T-helper 9 cell (primary cell): ENCODE measurements around the gene PALD1.
"Not testable (repeated sequence)": the region's sequence is repeated elsewhere in the genome, so short reads cannot be mapped to it uniquely, and the experiment has no call there.

Experiments used
- DNase-seq: peaks from one replicate; pipeline ENCODE4 v3.0.0-alpha.2; 2020

Gene PALD1

GRCh38 chr10:70575874-70576802 lies 97.6 kb downstream of the PALD1 start:
- no peak for DNase-seq

- DNase-seq = no peak
Measured at GRCh38 chr10:70576803-70577517, 98.4 kb downstream of the PALD1 start.

- peak; percentile 25 for DNase-seq
Measured at GRCh38 chr10:70578371-70578947, 99.9 kb downstream of the PALD1 start.

GRCh38 chr10:70579234-70580002 lies 100.9 kb downstream of the PALD1 start:
- DNase-seq = no peak

- not testable (repeated sequence) for DNase-seq
Measured at GRCh38 chr10:70581176-70581575, 102.6 kb downstream of the PALD1 start.

- no peak for DNase-seq
Measured at GRCh38 chr10:70582793-70583668, 104.5 kb downstream of the PALD1 start.

DNA sequence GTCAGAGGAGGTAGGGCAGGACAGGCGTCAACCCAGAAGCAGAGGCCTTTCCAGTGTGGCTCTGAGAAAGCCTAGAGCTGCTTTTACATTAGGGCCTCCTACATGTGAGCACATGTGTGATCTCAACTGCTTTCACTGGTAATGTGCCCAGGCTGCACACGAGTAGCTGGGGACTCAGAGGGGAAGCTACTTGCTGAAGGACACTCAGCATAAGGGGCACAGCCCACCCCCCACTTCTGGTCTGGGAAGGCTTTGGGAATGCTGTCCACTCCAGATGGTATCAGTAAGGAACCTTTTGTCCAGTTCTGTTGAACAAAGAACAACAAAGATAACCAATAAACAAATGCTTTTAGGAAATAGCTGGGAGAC lies 105.1 kb downstream of the PALD1 start:
- DNase-seq = no peak

DNA sequence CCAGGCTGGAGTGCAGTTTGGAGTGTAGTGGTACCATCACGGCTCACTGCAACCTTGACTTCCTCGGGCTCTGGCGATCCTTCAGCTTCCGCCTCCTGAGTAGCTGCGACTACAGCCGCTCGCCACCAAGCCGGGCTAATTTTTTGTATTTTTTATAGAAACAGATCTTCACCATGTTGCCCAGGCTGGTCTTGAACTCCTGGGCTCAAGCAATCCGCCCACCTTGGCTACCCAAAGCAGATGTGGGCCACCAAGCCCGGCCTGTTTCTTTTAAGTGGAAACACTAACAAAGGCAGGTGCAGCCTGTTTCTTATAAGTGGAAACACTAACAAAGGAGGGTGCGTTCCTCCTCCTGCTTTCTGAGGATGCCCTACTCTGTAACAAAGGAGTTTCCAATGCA lies 105.8 kb downstream of the PALD1 start:
- DNase-seq = no peak

GRCh38 chr10:70584909-70585544 lies 106.5 kb downstream of the PALD1 start:
- DNase-seq = no peak

DNA sequence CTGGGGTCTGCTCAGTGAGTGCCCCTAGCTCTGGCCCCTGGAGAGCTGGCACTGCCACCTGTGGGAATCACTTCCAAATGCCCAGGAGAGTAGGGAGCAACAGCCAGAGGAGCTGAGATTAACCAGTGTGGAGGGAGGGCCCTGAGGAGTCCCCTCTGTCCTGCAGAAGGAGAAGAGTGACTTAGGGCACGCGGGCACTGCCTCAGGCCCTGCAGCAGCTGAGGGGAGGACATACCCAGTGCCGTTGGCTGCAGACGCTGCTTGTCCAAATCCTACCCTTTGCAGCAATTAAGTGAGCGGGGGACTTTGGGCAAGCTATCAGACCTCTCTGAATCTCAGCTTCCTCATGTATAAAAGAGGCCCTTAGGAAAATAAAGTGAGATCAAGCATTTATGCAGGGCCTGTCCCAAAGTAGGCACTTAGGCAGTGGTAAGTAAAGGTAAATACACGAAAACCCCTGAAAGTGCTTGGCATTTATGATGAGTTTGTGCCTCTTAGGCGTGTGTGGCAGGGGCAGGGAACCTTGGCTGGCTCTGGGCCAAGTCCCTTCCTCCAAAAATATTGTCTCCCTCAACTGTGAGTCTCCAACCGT lies 107.1 kb downstream of the PALD1 start:
- DNase-seq = no peak

- DNase-seq = no peak
Measured at GRCh38 chr10:70586348-70586930, 107.9 kb downstream of the PALD1 start.

DNA sequence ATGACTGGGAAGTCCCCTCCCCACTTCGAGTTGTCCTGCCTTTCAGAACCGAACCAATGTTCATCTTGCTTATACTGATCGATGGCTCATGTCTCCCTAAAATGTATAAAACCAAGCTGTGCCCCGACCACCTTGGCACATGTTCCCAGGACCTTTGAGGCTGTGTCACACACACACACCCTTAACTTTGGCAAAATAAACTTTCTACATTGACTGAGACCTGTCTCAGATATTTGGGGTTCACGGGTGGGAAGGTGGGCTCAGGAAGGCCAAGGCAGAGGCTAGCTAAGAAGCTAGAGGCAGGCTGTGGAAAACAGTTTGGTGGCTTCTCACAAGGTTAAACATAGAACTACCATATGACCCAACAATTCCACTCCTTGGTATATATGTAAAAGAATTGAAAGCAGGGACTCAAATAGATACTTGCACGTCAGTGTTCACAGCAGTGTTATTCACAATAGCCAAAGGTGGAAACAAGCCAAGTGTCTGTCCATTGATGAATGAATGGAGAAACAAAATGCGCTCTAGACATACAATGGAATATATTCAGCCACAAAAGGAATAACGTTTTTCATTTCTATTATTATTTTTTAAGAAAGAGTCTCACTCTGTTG lies 108.6 kb downstream of the PALD1 start:
- DNase-seq = no peak

DNA sequence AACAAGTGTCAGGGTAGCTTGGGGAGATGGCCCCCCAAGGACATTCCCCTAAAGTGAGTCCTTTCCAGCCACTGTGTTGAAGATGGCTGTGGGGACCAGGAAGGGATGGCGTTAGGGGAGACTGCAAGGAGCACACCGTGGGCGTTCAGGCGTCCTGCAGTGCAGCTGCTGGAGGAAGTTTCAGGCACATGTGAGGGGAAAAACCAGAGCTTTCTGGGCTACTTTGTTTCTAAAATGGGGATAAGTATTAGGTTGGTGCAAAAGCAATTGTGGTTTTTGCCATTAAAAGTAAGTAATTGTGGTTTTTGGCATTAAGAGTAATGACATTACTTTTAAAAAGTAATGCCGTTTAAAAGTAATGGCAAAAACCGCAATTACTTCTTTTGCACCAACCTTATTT lies 109.7 kb downstream of the PALD1 start:
- DNase-seq = no peak

GRCh38 chr10:70588859-70589570 lies 110.4 kb downstream of the PALD1 start:
- DNase-seq = no peak

DNA sequence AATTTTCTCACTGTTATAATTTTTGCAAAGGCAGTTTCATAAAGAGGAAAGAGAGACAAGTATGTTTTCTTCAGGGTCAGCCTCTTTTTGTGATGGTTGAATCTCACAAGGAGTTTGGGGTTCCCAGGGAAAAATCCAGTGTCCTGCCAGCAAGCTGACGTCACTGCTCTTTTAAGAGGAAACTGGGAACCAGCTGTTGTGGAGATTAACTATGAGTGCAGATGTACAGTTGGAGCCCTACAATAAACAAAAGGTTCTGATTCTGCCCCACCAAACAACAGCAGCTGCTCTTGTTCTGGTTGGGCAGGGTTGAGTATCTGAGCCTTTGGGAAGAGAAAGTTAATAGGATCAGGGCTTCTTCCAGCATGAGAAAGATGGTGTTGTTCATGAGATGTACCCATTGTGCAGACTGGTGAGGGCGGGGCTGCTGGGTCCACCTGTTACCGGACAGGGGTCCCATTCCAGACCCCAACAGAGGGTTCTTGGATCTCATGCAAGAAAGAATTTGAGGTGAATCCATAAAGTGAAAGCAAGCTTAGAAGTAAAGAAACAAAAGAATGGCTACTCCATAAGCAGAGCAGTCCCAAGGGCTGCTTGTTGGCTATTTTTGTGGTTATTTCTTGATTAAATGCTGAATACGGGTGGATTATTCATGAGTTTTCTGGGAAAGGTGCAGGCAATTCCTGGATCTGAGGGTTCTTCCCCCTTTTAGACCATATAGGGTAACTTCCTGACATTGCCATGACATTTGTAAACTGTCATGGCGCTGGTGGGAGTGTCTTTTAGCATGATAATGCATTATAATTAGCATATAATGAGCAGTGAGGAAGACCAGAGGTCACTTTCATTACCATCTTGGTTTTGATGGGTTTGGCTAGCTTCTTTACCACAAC lies 111.4 kb downstream of the PALD1 start:
- DNase-seq = no peak

DNA sequence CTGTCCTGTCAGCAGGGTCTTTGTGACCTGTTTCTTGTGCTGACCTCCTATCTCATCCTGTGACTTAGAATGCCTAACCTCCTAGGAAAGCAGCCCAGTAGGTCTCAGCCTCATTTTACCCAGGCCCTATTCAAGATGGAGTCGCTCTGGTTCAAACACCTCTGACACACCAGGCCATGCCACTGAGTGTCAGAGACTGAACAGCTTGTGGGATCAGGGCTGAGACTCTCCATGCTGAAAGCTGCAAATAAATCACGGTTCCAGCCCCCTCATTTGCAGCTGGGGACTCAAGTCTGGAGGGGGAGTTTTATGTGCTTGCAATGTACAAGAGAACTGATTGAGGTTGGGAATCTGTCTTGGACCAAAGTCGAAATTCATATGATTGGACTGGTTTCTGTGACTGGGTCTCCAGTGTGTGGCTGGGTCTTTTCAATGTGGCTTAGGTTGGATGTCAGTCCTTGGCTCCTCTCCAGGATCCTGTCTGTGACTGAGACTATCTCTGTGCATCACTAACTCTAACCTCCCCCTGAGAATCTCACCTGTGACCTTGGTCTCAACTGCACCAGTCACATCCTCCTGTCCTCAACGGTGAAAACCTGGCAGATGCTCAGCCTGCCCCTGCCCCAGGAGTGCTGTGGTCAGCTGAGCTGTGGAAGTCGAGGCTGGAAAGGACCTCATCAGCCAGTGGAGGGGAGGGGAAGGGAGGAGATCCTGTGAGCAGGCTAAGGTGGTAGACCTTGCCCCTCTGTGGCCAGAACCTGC lies 112.3 kb downstream of the PALD1 start:
- DNase-seq = no peak

DNA sequence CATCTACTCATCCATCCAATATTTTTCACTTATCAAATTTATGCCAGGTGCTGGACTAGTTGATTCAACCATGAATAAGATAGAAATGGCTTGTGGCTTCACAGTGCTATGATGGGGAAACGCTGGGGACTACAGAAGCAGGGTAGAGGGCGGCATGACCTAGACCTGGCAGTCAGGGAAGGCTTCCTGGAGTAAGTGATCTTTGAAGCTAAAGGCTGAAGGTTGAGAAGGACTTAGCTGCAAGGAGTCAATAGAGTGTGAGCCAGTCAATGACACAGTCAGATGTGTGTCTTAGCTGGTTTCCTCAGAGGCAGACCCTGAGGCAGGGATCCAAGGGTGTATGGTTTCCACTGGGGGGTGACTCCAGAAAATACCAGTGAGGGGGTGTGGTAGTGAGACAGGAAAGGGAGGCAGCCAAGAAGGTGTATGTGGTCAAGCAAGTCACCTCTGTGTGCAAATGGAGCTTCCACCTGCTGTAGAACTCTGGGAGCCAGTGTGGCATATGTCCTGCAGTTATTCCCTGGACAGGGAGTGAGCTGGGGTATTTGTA lies 113.7 kb downstream of the PALD1 start:
- no peak for DNase-seq
